ENCODE data around the gene TBXA2R. TPM values are rescaled to one million over a fixed set of nuclear protein-coding genes. Genes with fewer than 3 reads are reported as not detected.

Gene TBXA2R
- total RNA-seq, 1 donor from 2014 or later: 2.4 TPM

DNA sequence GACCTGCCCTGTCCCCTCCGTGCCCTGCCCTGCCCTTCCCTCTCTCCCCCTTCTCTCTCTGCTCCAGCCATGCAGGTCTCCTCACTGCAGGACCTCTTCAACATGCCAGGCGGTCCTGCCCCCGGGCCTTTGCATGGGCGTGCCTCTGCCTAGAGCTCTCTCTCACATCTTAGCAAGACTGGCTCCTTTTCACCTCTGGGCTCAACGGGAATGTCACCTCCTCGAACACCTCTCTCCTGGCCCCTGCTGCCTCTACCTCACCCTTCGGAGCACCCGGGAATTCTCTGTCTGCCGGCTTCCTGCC lies 54.9 kb downstream of the TBXA2R start:
- DNase-seq: no peak

DNA sequence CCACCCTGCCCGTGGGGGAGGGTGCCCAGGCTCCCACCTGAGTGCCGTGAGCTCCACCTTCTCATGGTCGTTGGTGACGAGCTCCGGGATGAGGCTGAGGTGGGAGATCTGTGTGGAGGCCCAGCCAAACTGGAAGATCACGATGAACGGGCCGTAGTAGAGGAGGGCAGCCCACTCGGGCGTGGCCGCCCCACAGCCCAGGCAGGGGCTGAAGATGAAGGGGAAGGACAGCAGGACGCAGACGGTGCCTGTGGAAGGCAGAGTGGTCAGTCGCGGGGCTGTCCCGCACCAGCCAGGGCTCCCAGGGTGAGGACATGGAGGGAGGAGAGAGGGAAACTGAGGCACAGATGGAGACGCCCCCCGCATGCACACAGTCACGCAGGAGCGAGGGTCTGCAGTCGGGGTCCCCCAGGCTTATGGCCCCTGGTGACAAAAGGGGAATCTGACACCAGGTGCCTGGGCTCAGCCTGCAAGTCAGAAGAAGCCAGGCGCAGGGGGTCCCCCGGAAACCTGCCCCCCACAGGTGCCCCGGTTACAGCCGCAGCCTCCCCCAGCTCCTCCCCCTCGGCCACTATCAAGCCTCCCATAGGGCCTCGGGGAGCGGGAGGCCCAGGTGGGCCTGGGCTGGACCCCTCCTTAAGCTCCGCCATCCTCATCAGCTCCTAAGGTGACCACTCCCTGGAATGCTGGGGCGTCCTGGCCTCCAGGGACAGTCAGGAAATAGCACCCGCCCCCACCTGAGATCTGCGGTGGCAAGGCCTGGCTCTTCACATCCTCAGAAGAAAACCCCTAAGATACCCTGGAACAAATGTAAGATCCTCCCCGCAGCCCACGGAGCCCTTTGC lies 55.5 kb downstream of the TBXA2R start:
- DNase-seq: no peak

GRCh38 chr19:3549816-3550215 lies 56.9 kb downstream of the TBXA2R start:
- no peak for DNase-seq

DNA sequence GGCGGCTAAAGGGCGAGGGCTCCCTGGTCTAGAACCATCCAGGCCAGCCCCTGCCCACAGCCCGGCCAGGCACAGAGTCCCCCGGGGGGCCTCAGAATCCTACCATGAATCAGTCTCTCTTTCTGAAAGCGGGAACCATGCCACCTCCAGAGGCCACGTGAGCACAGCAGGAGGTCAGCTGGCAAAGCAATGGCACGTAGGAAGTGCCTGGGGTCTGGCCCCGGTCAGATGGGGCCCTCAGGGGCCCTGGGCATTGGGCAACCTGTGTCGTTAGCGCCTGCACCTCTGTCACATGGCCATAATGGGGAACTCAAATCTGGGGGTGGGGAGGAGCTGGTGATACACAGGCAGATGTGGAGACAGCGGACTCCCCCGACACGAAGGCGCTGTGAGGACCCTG lies 58.1 kb downstream of the TBXA2R start:
- DNase-seq: no peak

GRCh38 chr19:3547767-3548282 lies 58.9 kb downstream of the TBXA2R start:
- DNase-seq: no peak

GRCh38 chr19:3547301-3547731 lies 59.4 kb downstream of the TBXA2R start:
- no peak for DNase-seq

DNA sequence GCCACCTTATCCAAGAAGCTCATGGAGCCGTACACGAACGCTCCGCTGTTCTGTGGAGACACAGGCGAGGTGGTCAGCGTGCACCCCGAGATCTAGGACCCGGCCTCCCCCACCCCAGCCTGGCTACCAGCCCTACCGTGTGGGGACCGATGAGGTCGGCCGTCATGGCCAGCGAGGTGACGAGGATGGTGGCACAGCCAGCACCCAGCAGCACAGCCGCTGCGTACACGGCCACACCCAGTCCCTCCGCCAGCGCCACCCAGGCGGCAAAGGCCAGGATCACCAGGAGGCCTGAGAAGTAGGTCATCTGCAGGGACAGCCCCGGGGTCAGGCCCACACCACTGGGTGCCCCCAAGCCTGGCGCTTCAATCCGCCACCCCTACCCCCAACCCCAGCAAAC lies 60.6 kb downstream of the TBXA2R start:
- no peak for DNase-seq

DNA sequence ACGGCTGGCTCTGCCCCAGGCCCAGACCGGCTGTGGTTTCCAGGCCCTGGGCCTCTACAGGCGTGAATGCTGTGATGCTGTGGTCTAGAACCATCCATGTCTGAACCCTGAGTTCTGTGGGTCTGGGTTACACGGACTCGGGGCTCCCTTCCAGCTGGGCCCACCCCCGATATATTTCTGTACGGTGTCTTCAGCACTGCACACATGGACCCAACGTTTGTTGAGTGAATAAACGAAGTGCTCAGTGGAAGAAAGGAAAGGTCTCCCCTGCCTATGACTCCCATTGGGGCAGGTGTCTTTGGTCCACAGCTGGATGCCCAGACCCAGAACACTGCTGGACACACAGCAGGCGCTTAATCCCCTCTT lies 61.0 kb downstream of the TBXA2R start:
- no peak for DNase-seq

GRCh38 chr19:3544742-3545668 lies 61.7 kb downstream of the TBXA2R start:
- DNase-seq: peak; percentile 63

Small RNA genes lying within 50 kb of the gene (small RNA-seq; reads per million reads assigned to genes)
- gene AC005786.1 (ENCODE audit: low replicate concordance): not detected

Other genes with a start within 250 kb of the TBXA2R start
- 70.0 TPM for gene NFIC, start 240.3 kb downstream of the TBXA2R start, total RNA-seq
- not detected for gene SMIM24, start 126.3 kb downstream of the TBXA2R start, total RNA-seq
- gene SMIM44, start 123.4 kb downstream of the TBXA2R start, total RNA-seq: not detected
- gene DOHH, start 106.2 kb downstream of the TBXA2R start, total RNA-seq: 15.8 TPM
- gene FZR1, start 100.6 kb downstream of the TBXA2R start, total RNA-seq: 47.2 TPM
- gene TEKTIP1, start 67.7 kb downstream of the TBXA2R start, total RNA-seq: not detected
- gene MFSD12, start 49.3 kb downstream of the TBXA2R start, total RNA-seq: 20.6 TPM
- 34.7 TPM for gene HMG20B, start 33.9 kb downstream of the TBXA2R start, total RNA-seq
- gene GIPC3, start 21.4 kb downstream of the TBXA2R start, total RNA-seq: 0.21 TPM
- 23.2 TPM for gene CACTIN, start 19.9 kb upstream of the TBXA2R start, total RNA-seq
- 20.7 TPM for gene PIP5K1C, start 93.6 kb upstream of the TBXA2R start, total RNA-seq
- 5.4 TPM for gene TJP3, start 101.5 kb upstream of the TBXA2R start, total RNA-seq
- 17.1 TPM for gene APBA3, start 154.8 kb upstream of the TBXA2R start, total RNA-seq
- 10.6 TPM for gene MRPL54, start 155.8 kb upstream of the TBXA2R start, total RNA-seq
- not detected for gene RAX2, start 165.4 kb upstream of the TBXA2R start, total RNA-seq
- gene MATK, start 179.5 kb upstream of the TBXA2R start, total RNA-seq: 2.6 TPM

All from tongue (tissue), 3 donors.